Esophagus muscularis mucosa (tissue), 4 donors: ENCODE measurements around the gene PDGFA. TPM values are rescaled to one million over a fixed set of nuclear protein-coding genes. Genes with fewer than 3 reads are reported as not detected.

Experiments
- DNase-seq: peaks from one replicate; pipeline ENCODE4 v3.0.0-alpha.2; 2017; ENCODE audit errors: extremely low spot score
- H3K27ac ChIP-seq, 4 donors: fragments of 200-600 bp; sonication (generic); replicated peaks in 1 of 4; 1 replicate in 3 of 4; 2 replicates in 1 of 4; pipeline ENCODE4 v1.5.1; 2016 to 2019; ENCODE audit warnings: mild to moderate bottlenecking in 1 of 4
- H3K27me3 ChIP-seq, 4 donors: fragments of 200-600 bp; sonication (generic); one replicate each; pipeline versions ENCODE4 v1.5.1 to v1.6.0; 2016 to 2019
- H3K36me3 ChIP-seq, 4 donors: fragments of 200-600 bp; sonication (generic); one replicate each; pipeline ENCODE4 v1.5.1; 2016 to 2019
- H3K4me1 ChIP-seq, 4 donors: fragments of 200-600 bp; sonication (generic); one replicate each; pipeline ENCODE4 v1.5.1; 2016 to 2019
- H3K4me3 ChIP-seq, 4 donors: fragments of 200-600 bp; sonication (generic); 1 replicate in 2 of 4; 2 replicates in 2 of 4; pipeline ENCODE4 v1.5.1; 2016 to 2019; ENCODE audit warnings: mild to moderate bottlenecking in 4 of 4, moderate library complexity in 1 of 4
- H3K9me3 ChIP-seq, 4 donors: fragments of 200-600 bp; sonication (generic); 1 replicate in 3 of 4; 2 replicates in 1 of 4; pipeline ENCODE4 v1.5.1; 2016 to 2019
- EP300 ChIP-seq: sonication (generic); formaldehyde crosslinking; IDR thresholded peaks from one replicate; pipeline ENCODE4 v1.6.1; 2017; ENCODE audit warnings: antibody characterized with exemption
- POLR2A ChIP-seq: fragments of 450-650 bp; IDR thresholded peaks from one replicate; pipeline ENCODE4 v1.6.1; 2017; ENCODE audit warnings: antibody characterized with exemption, moderate library complexity, mild to moderate bottlenecking, low read depth
- POLR2AphosphoS5 ChIP-seq, 2 donors: sonication (generic); formaldehyde crosslinking; IDR thresholded peaks; one replicate each; pipeline ENCODE4 v1.6.1; 2017; ENCODE audit warnings: antibody characterized with exemption in 2 of 2
- WGBS: methylation state at CpG from one replicate; pipeline ENCODE4 v1.1.5; 2018; 5-methylcytosine and 5-hydroxymethylcytosine counted together
- intact Hi-C: fragments of 100-400 bp; cut with DNase I; formaldehyde crosslinking; loops from one replicate; pipeline ENCODE4 v1.15.1; 2023
- total RNA-seq, 4 donors: library from RNA; depleted of rRNA; stranded (reverse); fragments of >200 nt; gene quantifications; one replicate each; pipeline versions ENCODE4 v1.1.0 to v1.2.1, GENCODE V29; 2016
- TF ChIP-seq, protein P1 (sequence below), 3 experiments: fragments of 200-600 bp in 2 of 3; fragments of 450-650 bp in 1 of 3; sonication (generic) in 2 of 3; IDR thresholded peaks; one replicate each; pipeline ENCODE4 v1.5.1; 2017 to 2019; ENCODE audit warnings: antibody characterized with exemption in 3 of 3, mild to moderate bottlenecking in 2 of 3, moderate library complexity in 1 of 3

PDGFA gene
- total RNA-seq, 4 donors from 2014 or later = 88.0 to 184 (median 119) TPM

DNA sequence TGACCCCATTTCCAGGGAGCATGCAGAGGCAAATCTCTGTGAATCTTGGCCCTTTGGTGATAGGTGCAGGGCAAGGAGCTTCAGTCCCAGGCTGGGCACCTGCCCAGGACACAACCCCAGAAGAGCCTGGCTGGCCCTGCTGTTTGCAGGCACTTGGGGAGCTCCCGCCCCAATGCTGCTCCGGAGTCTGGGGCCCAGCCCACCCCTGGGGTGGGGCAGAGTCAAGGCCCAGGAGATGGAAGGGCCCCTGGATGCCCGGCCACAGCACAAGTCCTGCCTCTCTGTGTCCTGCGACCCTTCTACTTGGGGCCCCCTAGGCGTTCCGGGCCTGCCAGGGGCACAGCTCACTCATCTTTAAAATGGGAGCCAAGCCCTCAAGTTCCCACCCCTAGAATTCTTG lies 24.7 kb downstream of the PDGFA start:
- no peak overlapping the region for H3K27ac ChIP-seq
- no peaks in the 10 kb centered on the region for H3K27me3 ChIP-seq
- peaks cover 15 to 42% (median 31%) of the 10 kb centered on the region in 4 donors for H3K36me3 ChIP-seq
- no peak for DNase-seq
- intact Hi-C loops = no loop called here
- no peaks in the 10 kb centered on the region for H3K9me3 ChIP-seq
- TF ChIP-seq EP300 (no peak), POLR2AphosphoS5 (IDR thresholded peaks at IDR 0.05) (no peak), POLR2A (no peak)
- TF ChIP-seq, protein P1, sequence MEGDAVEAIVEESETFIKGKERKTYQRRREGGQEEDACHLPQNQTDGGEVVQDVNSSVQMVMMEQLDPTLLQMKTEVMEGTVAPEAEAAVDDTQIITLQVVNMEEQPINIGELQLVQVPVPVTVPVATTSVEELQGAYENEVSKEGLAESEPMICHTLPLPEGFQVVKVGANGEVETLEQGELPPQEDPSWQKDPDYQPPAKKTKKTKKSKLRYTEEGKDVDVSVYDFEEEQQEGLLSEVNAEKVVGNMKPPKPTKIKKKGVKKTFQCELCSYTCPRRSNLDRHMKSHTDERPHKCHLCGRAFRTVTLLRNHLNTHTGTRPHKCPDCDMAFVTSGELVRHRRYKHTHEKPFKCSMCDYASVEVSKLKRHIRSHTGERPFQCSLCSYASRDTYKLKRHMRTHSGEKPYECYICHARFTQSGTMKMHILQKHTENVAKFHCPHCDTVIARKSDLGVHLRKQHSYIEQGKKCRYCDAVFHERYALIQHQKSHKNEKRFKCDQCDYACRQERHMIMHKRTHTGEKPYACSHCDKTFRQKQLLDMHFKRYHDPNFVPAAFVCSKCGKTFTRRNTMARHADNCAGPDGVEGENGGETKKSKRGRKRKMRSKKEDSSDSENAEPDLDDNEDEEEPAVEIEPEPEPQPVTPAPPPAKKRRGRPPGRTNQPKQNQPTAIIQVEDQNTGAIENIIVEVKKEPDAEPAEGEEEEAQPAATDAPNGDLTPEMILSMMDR (IDR thresholded peaks at IDR 0.05) = no peak
- no peak overlapping the region for H3K4me3 ChIP-seq
- H3K4me1 ChIP-seq = peaks cover 0 to 10% (median 6%) of the 10 kb centered on the region in 4 donors
- WGBS = 92% methylated on average over 3 of the region's 6 CpGs

DNA sequence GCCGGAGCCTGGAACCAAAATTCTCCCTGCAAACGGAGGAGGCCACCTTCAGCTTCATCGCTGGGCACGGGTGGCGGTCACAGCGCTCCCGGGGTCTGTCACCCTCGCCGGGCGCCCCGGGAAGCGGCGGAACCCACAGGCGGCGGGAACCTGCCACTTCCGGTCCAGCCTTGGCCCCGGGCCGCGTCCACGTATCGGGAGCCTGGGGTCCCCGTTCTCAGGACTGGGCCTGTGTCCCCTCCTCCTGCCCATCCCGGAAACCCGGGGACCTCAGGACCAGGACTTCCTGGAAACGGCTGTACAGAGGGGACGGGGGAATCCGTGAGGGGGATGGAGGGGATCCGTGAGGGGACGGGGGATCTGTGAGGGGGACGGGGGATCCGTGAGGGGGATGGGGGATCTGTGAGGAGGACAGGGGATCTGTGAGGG lies 25.4 kb downstream of the PDGFA start:
- intact Hi-C loops = no loop called here
- DNase-seq = no peak

DNA sequence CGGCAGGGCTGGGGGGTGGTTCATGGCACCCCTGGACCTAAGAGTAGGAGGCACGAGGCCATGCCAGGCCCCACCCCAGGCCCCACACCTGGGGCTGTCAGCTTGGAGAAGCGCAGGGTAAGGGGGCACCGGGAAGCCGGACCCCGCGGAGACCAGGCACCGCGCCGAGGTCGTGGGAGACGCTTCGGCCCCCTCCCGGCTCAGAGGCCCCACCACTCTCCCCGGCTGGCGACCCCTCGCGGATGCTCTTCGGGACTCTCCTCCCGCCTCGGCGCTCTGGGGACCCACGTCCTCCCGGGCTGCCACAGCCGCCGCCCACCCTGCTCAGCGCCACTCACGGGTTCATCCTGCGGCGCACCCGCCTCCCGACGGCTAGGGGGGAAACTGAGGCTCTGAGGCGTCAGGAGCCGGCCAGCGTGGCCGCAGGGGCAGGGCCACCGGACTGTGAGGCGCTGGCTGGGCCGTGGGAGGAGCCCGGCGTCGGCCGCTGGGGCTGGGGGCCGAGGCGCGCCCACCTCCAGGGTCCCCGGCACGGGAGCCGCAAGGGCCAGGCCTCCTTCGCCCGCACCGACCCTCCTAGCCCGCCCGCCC lies 25.9 kb downstream of the PDGFA start:
- Histone ChIP-seq H3K27ac (no peak overlapping the region), H3K36me3 (peaks cover 12 to 31% (median 24%) of the 10 kb centered on the region in 4 donors), H3K4me1 (peaks cover 0 to 10% (median 6%) of the 10 kb centered on the region in 4 donors), H3K4me3 (peak overlapping the region in 2 of 4 donors; percentile 32), H3K9me3 (no peaks in the 10 kb centered on the region), H3K27me3 (no peaks in the 10 kb centered on the region)
- TF ChIP-seq POLR2A = no peak
- TF ChIP-seq EP300 = no peak
- TF ChIP-seq POLR2AphosphoS5 (IDR thresholded peaks at IDR 0.05) = no peak
- TF ChIP-seq, protein P1 (IDR thresholded peaks at IDR 0.05) = no peak
- intact Hi-C loops = no loop called here
- no peak for DNase-seq
- 91% methylated on average over 25 of the region's 55 CpGs for WGBS

More for the DNA sequence above, 25.4 kb downstream of the PDGFA start:
- Histone ChIP-seq H3K9me3 (no peaks in the 10 kb centered on the region), H3K4me3 (peak overlapping the region in 2 of 4 donors; percentile 32), H3K27ac (no peak overlapping the region), H3K27me3 (no peaks in the 10 kb centered on the region), H3K36me3 (peaks cover 12 to 36% (median 26%) of the 10 kb centered on the region in 4 donors), H3K4me1 (peaks cover 0 to 10% (median 6%) of the 10 kb centered on the region in 4 donors)
- 65% methylated on average over 14 of the region's 31 CpGs for WGBS
- TF ChIP-seq POLR2AphosphoS5 (IDR thresholded peaks at IDR 0.05) (no peak), POLR2A (no peak), EP300 (no peak)
- TF ChIP-seq, protein P1 (IDR thresholded peaks at IDR 0.05) = no peak

DNA sequence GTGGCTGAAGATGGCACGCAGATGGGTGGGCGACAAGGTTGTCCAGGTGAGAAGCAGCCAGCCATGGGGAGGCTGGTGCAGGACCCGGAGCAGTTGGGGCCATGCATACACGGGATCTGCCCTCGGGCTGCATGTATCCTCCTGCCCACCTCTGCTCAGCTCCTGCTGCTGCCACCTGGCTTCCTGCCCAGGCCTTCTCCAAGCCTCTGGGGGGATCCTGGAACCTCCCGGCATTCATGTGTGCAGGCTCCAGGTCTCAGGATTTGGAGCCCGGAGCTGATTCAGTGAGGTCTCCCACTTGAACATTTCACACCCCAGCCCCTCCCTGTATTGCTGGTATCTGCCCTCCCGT lies 27.0 kb downstream of the PDGFA start:
- TF ChIP-seq EP300 = no peak
- TF ChIP-seq, protein P1 (IDR thresholded peaks at IDR 0.05) = no peak
- TF ChIP-seq POLR2AphosphoS5 (IDR thresholded peaks at IDR 0.05) = no peak
- no peak for DNase-seq
- no peaks in the 10 kb centered on the region for H3K9me3 ChIP-seq
- 81% methylated on average over 6 of the region's 8 CpGs for WGBS
- intact Hi-C loops = no loop called here
- H3K4me3 ChIP-seq = no peak overlapping the region
- peaks cover 0 to 10% (median 6%) of the 10 kb centered on the region in 4 donors for H3K4me1 ChIP-seq
- H3K27ac ChIP-seq = no peak overlapping the region
- no peaks in the 10 kb centered on the region for H3K27me3 ChIP-seq
- H3K36me3 ChIP-seq = peaks cover 5 to 23% (median 21%) of the 10 kb centered on the region in 4 donors
